ENCODE measurements around the gene CKS2. TPM values are rescaled to one million over a fixed set of nuclear protein-coding genes. Genes with fewer than 3 reads are reported as not detected.
"Not testable (repeated sequence)": the region's sequence is repeated elsewhere in the genome, so short reads cannot be mapped to it uniquely, and the experiment has no call there.

The CKS2 gene
- total RNA-seq, 4 donors from 2014 or later = 2.8 to 16.3 (median 11.2) TPM

- H3K27me3 ChIP-seq; H3K36me3 ChIP-seq; intact Hi-C loops (cut with DNase I); H3K9me3 ChIP-seq: not testable (repeated sequence)
- 53 to 71% methylated on average over 12 to 13 of the region's 42 CpGs for WGBS, 2 donors
- peak in 1 of 2 donors; percentile 52 for TF ChIP-seq POLR2A (IDR thresholded peaks at IDR 0.05)
- peak; percentile 80 to 88 for DNase-seq
- peaks cover 13 to 21% of the 10 kb centered on the region in 2 donors for H3K4me1 ChIP-seq
- H3K4me3 ChIP-seq (replicated peaks in 1 of 3) = peak overlapping the region in 2 of 3 donors; percentile 9 to 23
- peak overlapping the region; percentile 9 to 56 (median 14) for H3K27ac ChIP-seq
Observed at GRCh38 chr9:89282248-89282968, 28.6 kb upstream of the CKS2 start.

- intact Hi-C loops (cut with DNase I) = no loop called here
- peaks cover 13 to 18% of the 10 kb centered on the region in 2 donors for H3K4me1 ChIP-seq
- DNase-seq = peak; percentile 42 to 43
- WGBS, 2 donors = 45 to 52% methylated on average over 7 of the region's 7 CpGs
- no peaks in the 10 kb centered on the region for H3K27me3 ChIP-seq
- TF ChIP-seq POLR2A (IDR thresholded peaks at IDR 0.05) (no peak), CTCF (IDR thresholded peaks at IDR 0.05) (no peak)
- no peak overlapping the region for H3K4me3 ChIP-seq (replicated peaks in 1 of 3)
- H3K27ac ChIP-seq = peak overlapping the region in 2 of 3 donors; percentile 2 to 27
- H3K36me3 ChIP-seq = no peaks in the 10 kb centered on the region
- no peaks in the 10 kb centered on the region for H3K9me3 ChIP-seq
Observed at GRCh38 chr9:89284076-89284475, 26.9 kb upstream of the CKS2 start.

- 98% methylated on average over 2 of the region's 2 CpGs for WGBS, 2 donors
- Histone ChIP-seq H3K4me1 (no peaks in the 10 kb centered on the region), H3K36me3 (no peaks in the 10 kb centered on the region), H3K27me3 (no peaks in the 10 kb centered on the region), H3K4me3 (replicated peaks in 1 of 3) (no peak overlapping the region), H3K9me3 (no peaks in the 10 kb centered on the region), H3K27ac (no peak overlapping the region)
- intact Hi-C loops (cut with DNase I) = no loop called here
- no peak for DNase-seq
- TF ChIP-seq POLR2A (IDR thresholded peaks at IDR 0.05) = no peak
- TF ChIP-seq CTCF (IDR thresholded peaks at IDR 0.05) = no peak
Observed at GRCh38 chr9:89291741-89292140, 19.3 kb upstream of the CKS2 start.

DNA sequence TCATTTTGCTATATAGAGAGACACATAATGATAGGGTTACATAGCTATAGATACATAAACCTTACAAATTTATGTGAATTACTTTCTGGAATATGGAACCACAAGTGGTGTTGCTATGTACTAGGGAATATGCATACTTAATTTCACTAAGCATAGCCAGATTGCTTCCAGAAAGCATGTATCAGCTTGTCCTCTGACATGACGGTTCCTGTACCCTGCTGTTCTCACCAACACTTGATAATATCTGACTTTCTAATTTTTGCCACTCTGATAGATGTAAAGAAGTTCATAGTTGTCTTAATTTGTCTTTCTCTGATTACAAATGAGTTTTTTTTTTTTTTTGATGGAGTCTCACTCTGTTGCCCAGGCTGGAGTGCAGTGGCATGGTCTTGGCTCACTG lies 18.0 kb upstream of the CKS2 start:
- Histone ChIP-seq H3K27ac (no peak overlapping the region), H3K27me3 (no peaks in the 10 kb centered on the region), H3K9me3 (no peaks in the 10 kb centered on the region), H3K4me3 (replicated peaks in 1 of 3) (no peak overlapping the region), H3K36me3 (no peaks in the 10 kb centered on the region), H3K4me1 (no peaks in the 10 kb centered on the region)
- intact Hi-C loops (cut with DNase I) = no loop called here
- no peak for DNase-seq
- 95 to 97% methylated on average over 1 of the region's 1 CpG for WGBS, 2 donors
- no peak for TF ChIP-seq CTCF (IDR thresholded peaks at IDR 0.05)
- no peak for TF ChIP-seq POLR2A (IDR thresholded peaks at IDR 0.05)

DNA sequence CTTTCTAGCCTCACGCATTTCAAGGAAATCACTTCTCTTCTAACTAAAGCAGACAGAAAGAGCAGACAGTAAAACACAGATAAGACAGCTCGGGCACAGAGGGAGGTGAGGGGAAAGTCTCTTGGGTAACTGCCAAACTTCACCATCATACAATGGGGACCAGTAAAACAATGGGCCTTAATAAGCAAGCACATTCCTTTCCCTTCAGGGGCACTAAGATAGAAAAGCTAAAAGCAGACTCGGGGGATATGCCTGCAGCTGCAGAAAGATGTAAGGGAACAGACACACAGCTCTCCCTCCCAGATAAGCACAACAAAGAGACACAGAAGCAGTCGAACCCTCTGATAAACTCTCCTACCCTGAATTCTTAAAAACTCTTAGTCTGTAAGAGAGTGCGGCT lies 15.6 kb upstream of the CKS2 start:
- intact Hi-C loops (cut with DNase I) = no loop called here
- peaks cover 7 to 16% of the 10 kb centered on the region in 2 donors for H3K4me1 ChIP-seq
- no peaks in the 10 kb centered on the region for H3K9me3 ChIP-seq
- H3K4me3 ChIP-seq (replicated peaks in 1 of 3) = no peak overlapping the region
- no peak overlapping the region for H3K27ac ChIP-seq
- no peak for DNase-seq
- no peaks in the 10 kb centered on the region for H3K36me3 ChIP-seq
- no peak for TF ChIP-seq CTCF (IDR thresholded peaks at IDR 0.05)
- no peak for TF ChIP-seq POLR2A (IDR thresholded peaks at IDR 0.05)
- no peaks in the 10 kb centered on the region for H3K27me3 ChIP-seq
- 75 to 82% methylated on average over 5 of the region's 5 CpGs for WGBS, 2 donors

DNA sequence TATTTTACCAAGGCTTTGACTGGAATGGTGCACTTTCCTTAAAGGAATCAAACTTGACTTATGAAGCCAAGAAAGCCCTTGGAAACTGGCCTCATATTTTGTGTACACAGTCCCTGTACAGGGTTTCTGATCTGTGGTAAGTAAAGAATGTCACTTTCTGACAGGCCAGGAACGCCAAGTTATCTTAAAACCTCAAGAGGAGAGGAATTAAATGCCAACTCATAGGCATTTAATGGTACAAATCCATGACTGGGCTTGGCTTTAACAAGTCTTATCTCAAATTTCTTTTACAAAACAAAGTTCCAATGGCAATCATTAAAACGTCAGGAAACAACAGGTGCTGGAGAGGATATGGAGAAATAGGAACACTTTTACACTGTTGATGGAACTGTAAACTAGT lies 9.0 kb upstream of the CKS2 start:
- H3K4me3 ChIP-seq (replicated peaks in 1 of 3); H3K36me3 ChIP-seq; intact Hi-C loops (cut with DNase I); H3K27me3 ChIP-seq; H3K9me3 ChIP-seq: not testable (repeated sequence)
- whole genome bisulfite sequencing, 2 donors = 24 to 37% methylated on average over 2 of the region's 2 CpGs
- H3K4me1 ChIP-seq = peaks cover 17 to 24% of the 10 kb centered on the region in 2 donors
- peak overlapping the region; percentile 67 to 78 (median 78) for H3K27ac ChIP-seq
- peak in 1 of 2 donors; percentile 14 for DNase-seq
